HG03565 (cell line): Measurements from ENCODE around the gene CTTN.
"Not testable (repeated sequence)": the region's sequence is repeated elsewhere in the genome, so short reads cannot be mapped to it uniquely, and the experiment has no call there.

Experiments used
- ATAC-seq: cut with Tn5 transposase; IDR thresholded peaks from one replicate; pipeline ENCODE4 v1.9.1; 2021; ENCODE audit warnings: mild to moderate bottlenecking, moderate library complexity; ENCODE audit not compliant: unreplicated experiment

CTTN gene

DNA sequence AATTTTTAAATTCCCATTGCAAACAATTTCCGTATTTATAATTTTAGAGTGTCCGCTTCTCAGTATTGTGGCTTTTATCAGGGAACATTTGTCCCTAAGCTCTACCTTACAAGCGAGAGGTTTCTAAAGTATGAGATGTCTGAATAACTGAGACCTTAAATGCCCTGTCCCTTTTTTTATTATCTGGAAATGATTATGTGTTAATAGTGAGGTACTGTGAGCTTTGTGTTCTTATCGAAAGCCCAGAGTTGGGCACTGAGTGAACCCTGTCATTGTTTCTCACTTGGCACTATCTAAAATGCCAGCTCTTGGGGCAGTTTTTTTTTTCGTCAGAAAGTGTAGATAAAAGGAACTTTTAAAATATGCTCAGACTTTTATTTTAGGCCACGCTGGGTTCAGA lies 9.5 kb downstream of the CTTN start:
- no peak for ATAC-seq

DNA sequence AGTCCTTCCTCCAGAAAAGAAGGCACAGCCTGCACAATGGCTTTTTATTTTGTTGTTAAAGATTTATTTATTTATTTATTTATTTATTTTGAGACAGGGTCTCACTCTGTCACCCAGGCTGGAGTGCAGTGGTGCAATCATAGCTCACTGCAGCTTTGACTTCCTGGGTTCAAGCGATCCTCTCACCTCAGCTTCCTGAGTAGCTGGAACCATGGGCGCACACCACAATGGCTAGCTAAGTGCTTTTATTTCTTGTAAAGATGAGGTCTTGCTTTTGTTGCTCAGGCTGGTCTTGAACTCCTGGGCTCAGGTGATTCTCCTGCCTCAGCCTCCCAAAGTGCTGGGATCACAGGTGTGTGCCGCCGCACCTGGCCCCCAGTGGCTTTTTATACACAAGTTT lies 10.0 kb downstream of the CTTN start:
- ATAC-seq: not testable (repeated sequence)

DNA sequence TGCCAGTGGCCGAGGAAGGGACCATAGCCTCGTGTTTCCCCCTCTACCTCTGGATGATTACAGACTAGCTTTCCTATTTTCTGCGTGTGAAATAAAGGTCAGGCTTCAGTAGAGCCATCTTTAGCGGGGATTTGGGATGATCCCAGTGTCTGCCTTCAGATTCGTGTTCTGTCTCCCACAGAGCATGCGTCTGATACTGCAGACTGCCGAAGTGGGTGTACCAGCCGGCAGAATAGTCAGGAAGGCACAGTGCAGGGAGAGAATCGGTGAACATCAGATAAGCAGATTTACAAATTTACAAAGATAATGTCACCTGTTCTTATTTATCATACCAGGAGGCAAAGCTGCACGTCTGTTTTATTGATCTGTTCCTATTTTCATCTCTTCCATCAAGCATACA lies 11.1 kb downstream of the CTTN start:
- no peak for ATAC-seq

DNA sequence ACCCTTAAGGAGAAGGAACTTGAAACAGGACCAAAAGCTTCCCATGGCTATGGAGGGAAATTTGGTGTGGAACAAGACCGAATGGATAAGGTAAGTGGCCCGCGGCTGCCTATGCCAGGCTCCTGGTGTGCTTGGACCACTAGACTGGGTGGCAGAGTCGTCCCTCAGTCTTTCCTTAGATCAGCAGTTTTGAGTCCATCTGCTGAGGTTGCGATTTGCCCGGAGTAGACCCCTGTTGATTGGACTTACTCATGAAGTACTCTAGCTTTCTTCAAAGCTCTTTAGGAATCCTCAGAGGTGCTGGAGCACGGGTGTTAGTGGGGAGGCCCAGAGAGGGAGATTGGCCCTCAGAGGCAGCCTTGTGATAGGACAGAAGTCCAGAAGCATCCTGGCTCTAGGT lies 11.5 kb downstream of the CTTN start:
- ATAC-seq: no peak

DNA sequence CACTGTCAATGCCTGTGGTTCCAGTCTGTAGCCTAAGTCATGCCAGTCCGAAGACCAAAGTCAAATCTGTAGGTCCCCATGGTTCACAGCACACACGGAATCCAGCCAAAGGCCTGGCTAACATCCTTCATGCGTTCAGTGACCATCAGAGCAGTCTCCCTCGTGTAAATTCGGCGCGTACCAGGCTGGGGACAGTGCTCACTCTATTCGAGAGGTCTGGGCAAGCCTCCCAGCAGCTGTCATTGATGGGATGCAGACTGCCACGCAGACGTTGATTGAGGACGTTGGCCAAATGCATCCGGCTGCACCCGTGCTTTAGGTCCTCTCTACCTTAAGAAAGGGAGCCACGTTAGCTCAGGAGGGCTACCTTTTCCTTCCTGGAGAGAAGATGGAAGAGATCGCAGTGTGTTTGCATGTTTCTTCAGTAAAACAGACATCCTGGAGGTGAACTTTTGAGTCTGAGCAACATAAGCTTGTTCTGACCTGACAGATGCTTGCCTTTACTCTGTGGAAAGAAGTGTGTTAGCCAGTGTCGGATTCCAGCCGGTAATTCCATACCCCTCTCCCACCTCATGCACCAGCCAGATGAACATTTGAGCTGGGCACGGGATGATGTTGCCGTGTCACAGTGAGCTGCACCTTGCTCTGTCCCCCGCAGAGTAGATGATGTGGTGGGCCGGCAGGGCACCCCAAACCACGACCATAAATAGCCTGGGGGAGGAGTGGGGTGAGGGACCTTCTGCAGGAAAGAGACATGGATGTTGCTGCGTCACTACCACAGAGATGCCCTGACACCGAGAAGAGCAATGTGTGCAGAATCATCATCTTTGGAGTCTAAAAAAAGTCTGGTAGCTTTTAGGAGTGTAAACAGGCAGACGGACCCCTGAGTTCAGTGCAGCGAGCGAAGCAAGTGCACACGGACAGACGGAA lies 12.2 kb downstream of the CTTN start:
- no peak for ATAC-seq

DNA sequence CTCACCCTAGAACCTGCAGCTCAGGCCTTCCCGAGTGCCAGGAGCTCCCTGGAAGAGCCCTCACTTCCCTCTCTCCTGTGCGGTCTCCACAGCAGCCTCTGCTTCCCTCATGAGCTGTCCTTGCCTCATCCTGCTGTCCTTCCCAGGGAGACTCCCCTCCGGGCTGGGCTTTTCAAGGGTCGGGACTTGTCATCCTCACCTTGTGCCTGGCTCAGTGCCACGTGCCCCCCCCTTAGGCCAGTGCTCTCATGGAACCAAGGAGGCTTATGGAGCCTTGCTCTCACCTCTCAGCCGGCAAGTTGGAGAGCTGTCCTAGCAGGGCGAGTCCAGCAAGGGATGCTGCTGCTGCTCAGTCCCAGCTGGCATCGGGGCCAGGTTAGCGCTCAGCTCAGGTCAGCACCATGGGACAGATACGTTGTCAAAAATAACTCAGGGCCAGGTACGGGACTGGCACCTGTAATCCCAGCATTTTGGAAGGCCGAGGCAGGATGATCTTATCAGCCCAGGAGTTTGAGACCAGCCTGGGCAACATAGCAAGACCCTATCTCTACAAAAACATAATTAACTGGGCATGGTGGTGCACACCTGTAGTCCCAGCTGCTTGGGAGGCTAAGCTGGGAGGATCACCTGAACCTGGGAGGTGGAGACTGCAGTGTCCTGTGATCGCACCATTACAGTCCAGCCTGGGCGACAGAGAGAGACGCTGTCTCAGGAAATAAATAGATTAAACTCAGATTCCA lies 13.6 kb downstream of the CTTN start:
- ATAC-seq: no peak

DNA sequence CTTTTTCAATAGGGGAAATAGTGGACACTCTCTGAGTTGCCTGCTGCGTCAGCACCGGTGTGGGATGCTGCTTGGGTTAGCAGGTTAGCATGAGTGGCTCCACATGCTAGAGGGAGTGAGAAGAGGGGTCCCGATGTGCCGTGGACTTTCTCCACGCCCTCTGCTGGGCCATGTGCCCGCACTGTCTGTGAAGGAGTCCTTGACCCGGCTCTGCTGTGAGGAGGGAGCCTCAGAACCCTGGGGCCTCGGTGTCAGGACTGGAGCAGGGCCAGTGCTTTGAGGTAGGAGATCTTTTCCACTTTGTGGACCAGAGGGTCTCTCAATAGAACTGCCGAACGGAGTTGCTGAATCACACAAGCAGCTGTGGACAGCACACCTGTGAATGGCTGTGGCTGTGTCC lies 14.8 kb downstream of the CTTN start:
- ATAC-seq: no peak

DNA sequence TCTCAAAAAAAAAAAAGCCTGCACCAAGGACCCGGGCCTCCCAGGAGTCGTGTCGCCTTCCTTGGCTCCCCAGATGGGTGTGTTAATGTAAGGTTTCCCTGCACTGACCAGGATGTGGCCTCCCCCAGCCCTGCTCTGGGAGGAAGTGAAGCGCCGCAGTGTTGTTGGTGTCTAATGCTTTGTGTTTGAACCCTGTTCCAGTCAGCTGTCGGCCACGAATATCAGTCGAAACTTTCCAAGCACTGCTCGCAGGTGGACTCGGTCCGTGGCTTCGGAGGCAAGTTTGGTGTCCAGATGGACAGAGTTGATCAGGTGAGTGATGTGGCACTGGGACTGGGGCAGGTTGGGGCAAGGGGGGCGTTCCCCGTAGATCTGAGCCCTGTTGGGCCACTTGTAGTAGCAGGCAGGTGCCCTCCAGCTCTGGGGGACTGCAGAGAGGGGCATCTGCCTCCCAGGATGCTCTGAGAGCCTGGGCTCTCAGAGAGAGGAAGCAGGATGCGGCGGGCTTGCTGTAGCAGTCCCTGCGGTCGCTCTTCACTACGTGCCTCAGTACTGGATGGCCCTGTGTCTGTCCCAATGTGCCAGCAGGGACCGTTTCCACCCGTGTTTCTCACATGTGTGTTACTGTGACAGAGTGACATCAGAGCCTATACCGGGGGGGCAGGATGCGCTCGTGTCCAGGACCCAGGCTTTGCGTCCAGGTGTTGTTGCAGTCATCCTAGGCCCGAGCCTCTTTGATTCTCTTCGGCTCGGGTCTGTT lies 16.2 kb downstream of the CTTN start:
- ATAC-seq: no peak

DNA sequence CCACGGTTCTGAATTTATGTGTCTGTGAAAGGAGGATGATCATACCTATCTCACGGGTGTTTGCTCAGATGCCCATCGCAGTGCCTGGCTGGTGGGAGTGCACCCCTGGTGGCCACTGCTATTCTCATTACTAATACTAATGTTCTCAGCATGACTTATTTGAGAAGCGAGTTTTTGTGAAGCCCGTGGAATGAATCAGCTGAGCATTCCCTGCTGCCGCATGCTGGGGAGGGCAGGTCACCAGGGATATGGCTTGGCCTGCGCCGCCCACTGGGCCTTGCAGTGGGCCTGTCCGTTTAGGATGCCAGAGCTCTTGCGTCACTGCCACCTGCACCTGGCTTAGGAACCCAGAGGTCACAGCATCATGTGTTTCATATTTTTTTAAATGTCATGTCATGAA lies 16.9 kb downstream of the CTTN start:
- no peak for ATAC-seq

DNA sequence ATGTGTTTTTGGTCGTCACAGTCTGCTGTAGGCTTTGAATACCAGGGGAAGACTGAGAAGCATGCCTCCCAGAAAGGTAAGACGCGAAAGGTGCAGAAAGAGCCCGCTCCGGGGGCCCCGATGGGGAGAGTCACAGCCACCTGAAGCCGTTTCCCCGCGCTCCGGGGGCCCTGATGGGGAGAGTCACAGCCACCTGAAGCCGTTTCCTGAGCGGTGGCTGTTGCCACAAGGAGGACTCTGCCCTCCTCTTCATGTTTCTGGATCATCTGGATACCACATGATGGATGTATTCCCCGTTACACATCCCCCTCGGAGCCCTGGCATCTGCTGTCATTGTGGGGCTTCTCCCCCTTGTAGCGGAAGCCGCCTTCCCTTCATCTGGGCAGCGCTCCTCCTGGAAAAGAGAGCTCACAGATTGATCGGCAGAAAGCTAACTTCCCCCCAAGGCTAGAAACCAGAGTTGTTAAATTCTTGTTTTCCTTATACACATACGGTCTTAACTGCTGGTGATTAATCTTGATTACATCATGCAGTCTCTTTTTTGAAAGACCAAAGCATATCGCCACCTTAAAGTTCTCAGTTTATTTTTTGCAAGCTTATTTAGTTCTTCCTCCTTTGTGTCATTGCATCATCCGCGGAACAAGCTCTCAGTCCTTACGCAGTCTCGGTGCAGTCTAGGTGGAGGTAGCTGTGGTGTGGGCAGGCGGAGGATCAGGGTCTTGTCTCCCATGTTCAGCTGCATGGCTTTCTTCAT lies 17.5 kb downstream of the CTTN start:
- ATAC-seq: no peak

DNA sequence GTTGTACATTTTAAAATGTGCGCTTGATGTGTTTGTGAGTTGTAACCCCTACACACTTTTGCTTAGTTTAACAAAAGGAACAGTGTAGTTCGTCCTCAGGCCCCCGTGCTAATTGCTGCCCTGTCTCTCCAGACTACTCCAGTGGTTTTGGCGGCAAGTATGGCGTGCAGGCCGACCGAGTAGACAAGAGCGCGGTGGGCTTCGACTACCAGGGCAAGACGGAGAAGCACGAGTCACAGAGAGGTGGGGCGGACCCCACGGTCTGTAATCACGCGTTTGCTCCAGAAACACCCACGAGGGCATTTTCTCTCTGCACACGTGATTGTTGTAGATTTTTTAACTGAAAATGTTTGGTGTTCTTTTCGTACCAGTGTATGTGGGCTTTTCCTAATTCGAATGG lies 18.6 kb downstream of the CTTN start:
- no peak for ATAC-seq

DNA sequence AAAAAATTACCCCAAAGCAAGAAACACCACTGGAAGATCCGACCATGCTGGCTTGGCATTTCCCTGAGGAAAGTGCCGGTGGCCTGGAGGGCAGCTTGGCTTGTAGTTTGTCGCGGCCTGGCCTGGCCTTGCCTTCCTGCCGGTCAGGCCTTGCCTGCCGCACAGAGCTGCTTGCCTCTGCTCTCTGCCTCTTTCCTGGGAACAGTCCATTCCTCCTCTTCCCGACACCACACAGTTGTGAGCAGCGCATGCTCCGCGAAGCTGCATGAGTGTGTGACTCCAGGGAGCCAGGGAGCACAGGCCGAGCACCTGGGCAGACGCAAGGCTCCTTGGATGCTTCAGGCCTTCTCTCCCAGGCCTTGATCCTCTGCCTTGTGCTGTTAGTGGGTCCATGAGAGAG lies 19.8 kb downstream of the CTTN start:
- ATAC-seq: no peak

DNA sequence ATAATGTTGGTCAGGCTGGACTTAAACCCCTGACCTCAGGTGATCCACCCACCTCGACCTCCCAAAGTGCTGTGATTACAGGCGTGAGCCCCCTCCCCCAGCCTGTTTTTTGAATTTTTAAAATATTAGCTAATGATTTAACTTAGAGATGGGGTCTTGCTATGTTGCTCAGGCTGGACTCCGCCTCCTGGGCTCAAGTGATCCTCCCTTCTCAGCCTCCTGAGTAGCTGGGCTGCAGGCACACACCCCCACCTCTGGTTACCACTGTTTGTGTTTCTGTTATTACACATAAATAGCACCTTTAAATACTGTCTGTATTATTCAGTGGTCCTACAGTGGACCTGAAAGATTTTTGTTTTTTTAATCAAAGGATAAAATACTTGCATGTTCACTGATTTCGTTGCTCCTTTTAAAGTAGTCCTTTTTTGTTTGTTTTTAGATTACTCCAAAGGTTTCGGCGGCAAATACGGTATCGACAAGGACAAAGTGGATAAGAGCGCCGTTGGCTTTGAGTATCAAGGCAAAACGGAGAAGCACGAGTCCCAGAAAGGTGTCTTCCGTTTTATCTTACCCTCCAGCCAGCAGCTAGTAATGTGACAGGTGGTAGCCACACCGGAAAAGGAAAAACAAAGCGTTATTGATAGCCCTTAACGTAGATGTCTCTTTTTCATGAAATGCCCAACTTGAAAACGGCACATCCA lies 21.1 kb downstream of the CTTN start:
- no peak for ATAC-seq

DNA sequence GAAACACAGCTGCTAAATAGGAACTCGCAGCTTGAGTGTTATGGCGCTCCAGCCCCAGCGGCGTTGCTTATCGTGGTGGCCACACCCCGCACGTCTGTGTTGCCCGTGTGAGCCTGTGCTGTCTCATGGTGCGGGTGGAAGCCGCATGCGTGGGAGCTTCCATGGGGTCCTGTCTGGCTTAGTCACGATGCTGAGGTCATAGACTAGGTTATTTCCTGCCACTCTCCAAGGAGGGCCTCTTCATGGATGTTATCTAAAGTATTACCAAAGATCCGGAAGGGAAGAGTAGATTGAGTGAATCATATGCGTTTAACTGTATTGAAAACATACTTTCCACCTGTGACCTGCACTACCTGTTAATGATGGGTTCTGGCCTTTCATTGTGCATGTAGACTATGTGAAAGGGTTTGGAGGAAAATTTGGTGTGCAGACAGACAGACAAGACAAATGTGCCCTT lies 21.7 kb downstream of the CTTN start:
- no peak for ATAC-seq

DNA sequence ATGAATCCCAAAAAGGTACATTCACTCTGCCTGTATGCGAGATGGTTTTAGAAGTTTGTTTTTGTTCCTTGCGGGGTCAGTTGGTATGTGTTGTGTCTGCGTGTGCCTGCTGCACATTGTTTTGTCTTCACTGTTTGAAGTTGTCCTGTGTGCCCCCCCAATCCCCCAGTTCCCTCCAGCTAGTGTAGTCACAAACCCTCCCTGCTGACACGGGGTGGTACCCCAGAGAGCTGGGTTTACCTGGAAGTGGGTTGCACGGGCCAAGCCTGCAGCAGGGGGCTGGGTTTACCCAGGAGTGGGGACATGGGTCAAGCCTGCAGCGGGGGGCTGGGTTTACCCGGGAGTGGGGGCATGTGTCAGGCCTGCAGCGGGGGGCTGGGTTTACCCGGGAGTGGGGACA lies 22.2 kb downstream of the CTTN start:
- ATAC-seq: no peak

DNA sequence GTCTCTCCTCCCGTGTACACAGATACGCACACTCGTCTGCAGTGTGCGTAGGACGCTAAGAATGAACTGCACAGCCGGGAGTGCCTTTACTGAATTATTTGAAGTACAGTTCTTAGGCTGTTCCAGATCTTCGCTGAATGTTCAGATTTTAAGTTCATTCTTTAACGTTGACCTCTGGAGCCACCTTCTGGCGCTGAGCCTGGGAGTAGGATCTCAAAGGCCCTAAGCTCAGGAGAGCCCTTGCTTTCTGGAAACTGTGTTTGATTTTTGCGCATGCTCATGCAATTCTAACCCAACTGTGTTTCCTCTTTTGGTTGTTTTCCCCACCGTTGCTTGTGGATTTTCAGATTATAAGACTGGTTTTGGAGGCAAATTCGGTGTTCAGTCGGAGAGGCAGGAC lies 22.8 kb downstream of the CTTN start:
- no peak for ATAC-seq

DNA sequence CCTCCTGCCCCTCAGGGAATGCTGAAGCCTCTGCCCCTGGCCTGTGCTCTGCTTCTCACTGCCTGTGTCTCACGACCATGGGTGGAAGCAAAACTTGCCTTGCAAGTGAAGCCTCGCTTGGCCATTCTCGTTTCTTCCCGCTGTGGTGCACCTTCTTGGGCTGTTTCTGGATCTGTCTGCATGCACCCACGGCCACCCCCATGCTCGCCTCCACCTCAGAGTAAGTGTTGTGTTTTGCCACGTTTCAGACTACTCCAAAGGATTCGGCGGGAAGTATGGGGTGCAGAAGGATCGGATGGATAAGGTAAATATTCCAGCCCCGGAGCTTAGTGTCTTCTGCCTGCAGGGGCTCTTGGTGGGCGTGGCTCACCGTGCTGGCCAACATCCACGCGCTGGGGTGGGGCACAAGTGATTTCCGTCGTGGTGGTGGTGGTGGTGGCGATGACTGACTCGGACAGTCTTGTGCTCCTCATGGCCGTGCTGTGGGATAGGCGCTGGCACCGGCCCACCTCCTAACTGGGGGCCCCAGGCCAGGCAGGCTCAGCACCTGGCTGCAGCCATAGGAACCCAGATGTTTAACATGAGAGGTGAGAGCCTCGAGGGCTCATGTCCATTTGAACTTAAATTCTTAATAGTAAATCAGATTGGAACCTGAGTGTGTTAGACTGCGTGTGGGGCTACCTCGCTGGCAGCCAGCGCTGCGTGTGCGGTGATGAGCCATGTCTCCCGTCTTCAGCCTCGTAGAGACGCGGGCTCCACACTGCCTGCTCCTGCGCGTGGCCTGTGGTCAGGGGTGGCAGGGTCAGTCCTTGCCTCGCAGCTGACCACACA lies 24.6 kb downstream of the CTTN start:
- ATAC-seq: no peak

DNA sequence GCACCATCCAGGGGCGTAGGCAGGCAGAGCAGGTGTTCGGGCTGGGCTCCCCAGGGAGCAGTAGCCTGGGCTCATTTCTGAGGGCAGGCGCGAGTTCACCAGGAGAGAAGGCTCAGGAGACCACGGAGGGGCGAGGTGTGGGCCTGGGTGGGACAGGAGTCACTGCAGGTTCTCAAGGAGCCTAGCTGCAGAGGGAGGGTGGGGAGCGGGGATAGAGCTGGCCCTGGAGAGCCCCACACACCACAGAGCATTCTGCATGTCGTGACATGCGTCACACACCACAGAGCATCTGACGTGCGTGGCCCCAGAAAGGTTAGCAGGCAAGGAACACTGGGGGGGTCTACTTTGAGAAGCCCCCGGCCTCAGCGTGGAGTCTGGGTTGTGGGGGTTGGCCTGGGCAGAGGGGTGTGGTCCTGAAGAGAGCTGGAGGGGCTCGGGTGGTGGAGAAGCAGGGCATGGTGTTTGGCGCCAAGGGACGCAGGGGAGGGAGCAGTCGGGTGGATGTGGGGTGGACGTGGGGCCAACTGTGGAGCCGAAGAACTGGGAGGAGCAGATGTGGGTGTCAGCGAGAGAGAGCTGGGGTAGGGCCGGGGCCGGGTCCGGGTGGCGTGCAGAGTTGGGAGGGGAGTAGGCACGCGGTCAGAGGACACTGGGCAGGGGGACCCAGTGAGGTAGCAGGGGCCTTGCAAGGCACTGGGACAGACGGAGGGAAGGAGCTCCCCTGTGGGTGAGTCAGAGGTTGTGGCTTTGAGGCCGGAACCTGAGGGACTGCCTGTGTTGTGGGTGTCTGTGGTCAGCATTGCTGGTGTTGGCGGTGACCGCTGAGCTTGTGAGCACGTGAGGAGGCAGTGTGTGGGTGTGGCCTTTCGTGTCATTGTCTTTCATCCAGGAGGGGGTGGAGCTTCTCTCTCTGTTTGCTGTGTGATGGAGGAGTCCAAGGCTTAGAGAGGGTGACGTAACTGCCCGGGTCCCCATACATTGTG lies 25.5 kb downstream of the CTTN start:
- ATAC-seq: peak; percentile 40
